HCT116 (cell line): Measurements from ENCODE around the gene CENPU. TPM values are rescaled to one million over a fixed set of nuclear protein-coding genes. Genes with fewer than 3 reads are reported as not detected.

ENCODE experiments used
- ATAC-seq: fragments of 200-7000 bp; cut with Tn5 transposase; 2 replicates; pipeline ENCODE4 v1.9.1; 2020; ENCODE audit warnings: mild to moderate bottlenecking, moderate library complexity
- BruUV-seq: library from RNA; stranded (reverse); fragments of 400-500 nt; replicated peaks from 2 replicates; lab custom pipeline; 2021; lab: Mats Ljungman, UMichigan
- CTCF ChIA-PET: fragments of 300-600 bp; sonication (Branson Sonifier 250); formaldehyde crosslinking; loops from one replicate; lab custom pipeline; 2021; ENCODE audit warnings: antibody characterized with exemption; lab: Charles Lee
- POLR2A ChIA-PET: fragments of 300-600, 350-600 bp; sonication (Branson Sonifier 250); formaldehyde crosslinking; loops from one replicate; lab custom pipeline; 2021; ENCODE audit warnings: antibody characterized with exemption; lab: Charles Lee
- RAD21 ChIA-PET, 2 experiments: fragments of 300-600 bp; sonication (Branson Sonifier 250); formaldehyde crosslinking; loops; one replicate each; lab custom pipeline; 2023; ENCODE audit warnings: low total read pairs in 2 of 2; ENCODE audit not compliant: uncharacterized antibody in 2 of 2, unreplicated experiment in 2 of 2, low non-redundant PET in 1 of 2; lab: Charles Lee
- DNase-seq: peaks from one replicate; pipeline ENCODE4 v3.0.0-alpha.2; 2010; ENCODE audit warnings: low read depth, low spot score
- H2AFZ ChIP-seq: fragments of 200-600 bp; shearing (Covaris generic), sonication (generic); 2 replicates; pipeline ENCODE4 v1.6.1; 2017; ENCODE audit warnings: low read depth, mixed run types, mixed read lengths, antibody characterized with exemption, low read length; ENCODE audit not compliant: poor library complexity, severe bottlenecking
- H3K27ac ChIP-seq: 2 replicates; pipeline ENCODE4 v1.5.1; 2012; ENCODE audit warnings: low read depth, low read length
- H3K27me3 ChIP-seq: fragments of 200-600 bp; sonication (generic); 2 replicates; pipeline ENCODE4 v1.6.1; 2016; ENCODE audit warnings: mixed run types, low read length, mixed read lengths; ENCODE audit not compliant: insufficient read depth
- H3K36me3 ChIP-seq, 2 experiments: fragments of 200-500 bp in 1 of 2; fragments of 200-600 bp in 1 of 2; sonication (Bioruptor generic) in 1 of 2; sonication (generic) in 1 of 2; 2 replicates each; pipeline versions ENCODE4 v1.5.1 to v1.6.1; 2014 to 2016; ENCODE audit warnings: low read length in 2 of 2, inconsistent platforms in 1 of 2, mixed read lengths in 1 of 2, mixed run types in 1 of 2; ENCODE audit not compliant: insufficient read depth in 2 of 2, control insufficient read depth in 1 of 2
- H3K4me1 ChIP-seq, 2 experiments: fragments of 200-600 bp in 1 of 2; sonication (generic) in 1 of 2; 2 replicates each; pipeline versions ENCODE4 v1.5.1 to v1.6.1; 2012 to 2017; ENCODE audit warnings: low read length in 2 of 2, inconsistent platforms in 1 of 2, mild to moderate bottlenecking in 1 of 2, mixed read lengths in 1 of 2, mixed run types in 1 of 2, moderate library complexity in 1 of 2; ENCODE audit not compliant: insufficient read depth in 2 of 2, control insufficient read depth in 1 of 2
- H3K4me2 ChIP-seq: fragments of 200-600 bp; sonication (generic); 2 replicates; pipeline ENCODE4 v1.6.1; 2017; ENCODE audit warnings: mixed run types, low read length, mixed read lengths
- H3K4me3 ChIP-seq, 2 experiments: fragments of 200-600 bp in 1 of 2; sonication (generic) in 1 of 2; replicated peaks in 1 of 2; 2 replicates each; pipeline ENCODE4 v1.5.1; 2011 to 2016; ENCODE audit warnings: low read length in 2 of 2, control low read depth in 1 of 2, low read depth in 1 of 2, mild to moderate bottlenecking in 1 of 2, mixed read lengths in 1 of 2, mixed run types in 1 of 2
- H3K79me2 ChIP-seq: fragments of 200-600 bp; sonication (generic); 2 replicates; pipeline ENCODE4 v1.6.1; 2017; ENCODE audit warnings: mild to moderate bottlenecking, mixed run types, low read length, moderate library complexity, mixed read lengths; ENCODE audit not compliant: insufficient read depth
- H3K9ac ChIP-seq: fragments of 200-600 bp; sonication (generic); 2 replicates; pipeline ENCODE4 v1.6.1; 2016; ENCODE audit warnings: low read length, mixed read lengths
- H3K9me2 ChIP-seq: fragments of 200-600 bp; sonication (generic), shearing (Covaris generic); 2 replicates; pipeline ENCODE4 v1.6.1; 2017; ENCODE audit warnings: mixed run types, mild to moderate bottlenecking, moderate library complexity; ENCODE audit not compliant: insufficient read depth
- H3K9me3 ChIP-seq, 2 experiments: fragments of 200-500 bp in 1 of 2; fragments of 200-600 bp in 1 of 2; sonication (Bioruptor generic) in 1 of 2; sonication (generic) in 1 of 2; 2 replicates each; pipeline ENCODE4 v1.6.1; 2014 to 2017; ENCODE audit warnings: low read length in 2 of 2, mixed read lengths in 2 of 2, inconsistent platforms in 1 of 2, low read depth in 1 of 2, mild to moderate bottlenecking in 1 of 2, mixed run types in 1 of 2, moderate library complexity in 1 of 2; ENCODE audit not compliant: control insufficient read depth in 1 of 2, insufficient read depth in 1 of 2
- H4K20me1 ChIP-seq: fragments of 200-600 bp; sonication (generic), shearing (Covaris generic); 2 replicates; pipeline ENCODE4 v1.6.1; 2017; ENCODE audit warnings: mixed run types, mild to moderate bottlenecking, moderate library complexity; ENCODE audit not compliant: insufficient read depth
- CBX3 ChIP-seq: IDR thresholded peaks from 2 replicates; pipeline ENCODE4 v1.6.1; 2012; ENCODE audit warnings: low read depth
- CEBPB ChIP-seq: IDR thresholded peaks from 2 replicates; pipeline ENCODE4 v1.6.1; 2012; ENCODE audit warnings: low read depth
- ELF1 ChIP-seq: IDR thresholded peaks from 2 replicates; pipeline ENCODE4 v1.6.1; 2012; ENCODE audit warnings: low read depth, borderline replicate concordance
- FOSL1 ChIP-seq: IDR thresholded peaks from 2 replicates; pipeline ENCODE4 v1.6.1; 2012; ENCODE audit warnings: low read depth
- YY1 ChIP-seq: IDR thresholded peaks from 2 replicates; pipeline ENCODE4 v1.6.1; 2011; ENCODE audit warnings: low read length, low read depth, moderate library complexity, mild to moderate bottlenecking; ENCODE audit not compliant: insufficient replicate concordance; ENCODE audit errors: extremely low read depth
- ZBTB33 ChIP-seq: IDR thresholded peaks from 2 replicates; pipeline ENCODE4 v1.6.1; 2011; ENCODE audit warnings: mild to moderate bottlenecking, low read length, moderate library complexity; ENCODE audit not compliant: insufficient replicate concordance; ENCODE audit errors: extremely low read depth
- ZNF274 ChIP-seq: fragments of 200-500 bp; sonication (Bioruptor generic); IDR thresholded peaks from 2 replicates; pipeline ENCODE4 v1.6.1; 2014; ENCODE audit warnings: mild to moderate bottlenecking, low read depth, low read length, inconsistent platforms
- intact Hi-C: fragments of 100-400 bp; cut with micrococcal nuclease; formaldehyde crosslinking; loops from 2 replicates; pipeline ENCODE4 v1.10.0; 2022
- total RNA-seq: library from RNA; stranded (reverse); gene quantifications from one replicate; pipeline ENCODE4 v1.2.1, GENCODE V29; 2021; ENCODE audit not compliant: unreplicated experiment
- TF ChIP-seq, protein P1 (sequence below): IDR thresholded peaks from 2 replicates; pipeline ENCODE4 v1.6.1; 2012

Gene CENPU
- total RNA-seq, 1 experiment from 2014 or later, result 28.2 TPM

- POLR2A ChIA-PET, result no interaction called here
- Histone ChIP-seq H3K27ac (no peak overlapping the region), H3K9me3 (no peaks in the 10 kb centered on the region), H3K36me3 (no peaks in the 10 kb centered on the region), H3K4me3 (no peak overlapping the region), H3K9ac (no peak overlapping the region), H3K27me3 (no peaks in the 10 kb centered on the region), H2AFZ (no peak overlapping the region), H4K20me1 (no peaks in the 10 kb centered on the region), H3K4me2 (no peak overlapping the region), H3K9me2 (no peaks in the 10 kb centered on the region), H3K4me1 (no peaks in the 10 kb centered on the region)
- CTCF ChIA-PET, result no interaction called here
- RAD21 ChIA-PET, result no interaction called here
- intact Hi-C loops, result no loop called here
- TF ChIP-seq YY1, result no peak
- TF ChIP-seq, protein P1, sequence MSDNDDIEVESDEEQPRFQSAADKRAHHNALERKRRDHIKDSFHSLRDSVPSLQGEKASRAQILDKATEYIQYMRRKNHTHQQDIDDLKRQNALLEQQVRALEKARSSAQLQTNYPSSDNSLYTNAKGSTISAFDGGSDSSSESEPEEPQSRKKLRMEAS, result no peak
- no peak for TF ChIP-seq CBX3
- TF ChIP-seq CEBPB, result no peak
- no peak for TF ChIP-seq ZBTB33
- TF ChIP-seq FOSL1, result no peak
- TF ChIP-seq, all 23 proteins: peak for 0
- no TSS peak for BruUV-seq
- no peak for DNase-seq
- no peaks in the 10 kb centered on the region for H3K79me2 ChIP-seq
- no peak for ATAC-seq
Observed at GRCh38 chr4:184768296-184768695, 34.4 kb upstream of the CENPU start.

- ChIA-PET POLR2A (no interaction called here), RAD21 (no interaction called here), CTCF (no interaction called here)
- no peaks in the 10 kb centered on the region for H4K20me1 ChIP-seq
- no peaks in the 10 kb centered on the region for H3K27me3 ChIP-seq
- H3K9me2 ChIP-seq, result no peaks in the 10 kb centered on the region
- intact Hi-C loops, result no loop called here
- no peaks in the 10 kb centered on the region for H3K79me2 ChIP-seq
- H3K4me3 ChIP-seq, result no peak overlapping the region
- ATAC-seq (no peak), DNase-seq (no peak)
- no peak for TF ChIP-seq ZNF274
- no peak for TF ChIP-seq ELF1
- H3K4me1 ChIP-seq, result no peaks in the 10 kb centered on the region
- no peaks in the 10 kb centered on the region for H3K9me3 ChIP-seq
- no peak overlapping the region for H3K27ac ChIP-seq
- H3K36me3 ChIP-seq, result no peaks in the 10 kb centered on the region
- no peak overlapping the region for H2AFZ ChIP-seq
- no peak overlapping the region for H3K4me2 ChIP-seq
- no peak overlapping the region for H3K9ac ChIP-seq
- no TSS peak for BruUV-seq
Observed at GRCh38 chr4:184766446-184766845, 32.5 kb upstream of the CENPU start.
